ENCODE data around the gene KCNQ1. TPM values are rescaled to one million over a fixed set of nuclear protein-coding genes. Genes with fewer than 3 reads are reported as not detected.

KCNQ1 gene
- total RNA-seq, 3 donors from 2014 or later: 15.5 to 44.7 (median 37.4) TPM

DNA sequence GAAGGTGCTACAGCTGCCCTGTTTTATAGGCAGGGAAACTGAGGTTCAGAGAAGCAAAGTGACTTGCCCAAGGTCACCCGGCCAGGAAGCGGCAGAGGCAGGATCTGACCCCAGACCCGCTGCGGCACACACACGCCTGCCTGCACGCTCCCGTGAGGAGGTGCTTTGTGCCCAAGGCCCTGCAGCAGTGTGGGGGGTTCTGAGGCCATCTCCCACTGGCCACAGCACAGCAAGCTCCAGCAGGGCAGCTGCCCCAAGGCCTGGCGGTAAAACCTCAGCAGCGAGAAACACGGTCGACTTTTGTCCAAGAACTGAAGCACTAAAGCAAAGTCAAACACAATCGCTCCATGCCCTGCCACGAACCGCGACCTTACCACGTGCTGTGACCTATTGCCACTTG is 398.1 kb downstream of the KCNQ1 start:
- no peak for ATAC-seq
- no peak for DNase-seq
- Histone ChIP-seq H3K4me3 (no peak overlapping the region), H3K4me1 (ENCODE audit: low read depth) (no peaks in the 10 kb centered on the region), H3K9me3 (no peaks in the 10 kb centered on the region), H3K36me3 (ENCODE audit: low read depth) (no peaks in the 10 kb centered on the region)
- TF ChIP-seq, protein P1, sequence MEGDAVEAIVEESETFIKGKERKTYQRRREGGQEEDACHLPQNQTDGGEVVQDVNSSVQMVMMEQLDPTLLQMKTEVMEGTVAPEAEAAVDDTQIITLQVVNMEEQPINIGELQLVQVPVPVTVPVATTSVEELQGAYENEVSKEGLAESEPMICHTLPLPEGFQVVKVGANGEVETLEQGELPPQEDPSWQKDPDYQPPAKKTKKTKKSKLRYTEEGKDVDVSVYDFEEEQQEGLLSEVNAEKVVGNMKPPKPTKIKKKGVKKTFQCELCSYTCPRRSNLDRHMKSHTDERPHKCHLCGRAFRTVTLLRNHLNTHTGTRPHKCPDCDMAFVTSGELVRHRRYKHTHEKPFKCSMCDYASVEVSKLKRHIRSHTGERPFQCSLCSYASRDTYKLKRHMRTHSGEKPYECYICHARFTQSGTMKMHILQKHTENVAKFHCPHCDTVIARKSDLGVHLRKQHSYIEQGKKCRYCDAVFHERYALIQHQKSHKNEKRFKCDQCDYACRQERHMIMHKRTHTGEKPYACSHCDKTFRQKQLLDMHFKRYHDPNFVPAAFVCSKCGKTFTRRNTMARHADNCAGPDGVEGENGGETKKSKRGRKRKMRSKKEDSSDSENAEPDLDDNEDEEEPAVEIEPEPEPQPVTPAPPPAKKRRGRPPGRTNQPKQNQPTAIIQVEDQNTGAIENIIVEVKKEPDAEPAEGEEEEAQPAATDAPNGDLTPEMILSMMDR (IDR thresholded peaks at IDR 0.05): no peak
- intact Hi-C loops (cut with DNase I, micrococcal nuclease): no loop called here

DNA sequence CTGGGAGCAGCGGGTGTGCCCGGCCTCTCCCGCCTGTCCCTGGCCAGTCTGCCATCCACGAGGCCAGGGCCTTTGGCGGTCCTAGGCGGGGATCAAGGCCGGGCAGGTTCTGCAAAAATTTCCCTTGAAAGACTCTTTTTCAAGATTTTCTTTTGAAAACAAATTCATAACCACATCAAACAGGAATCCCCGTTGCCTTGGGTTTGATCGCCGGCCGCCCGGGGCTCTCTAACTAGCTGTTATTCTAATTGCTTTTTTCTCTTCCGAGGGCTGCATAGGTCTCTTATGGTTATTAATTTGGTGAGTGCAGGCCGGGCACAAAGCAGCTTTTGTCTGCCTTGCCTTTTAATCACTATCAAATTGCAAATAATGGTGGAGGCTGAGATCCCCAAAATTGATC is 398.7 kb downstream of the KCNQ1 start:
- DNase-seq (no peak), ATAC-seq (no peak)

DNA sequence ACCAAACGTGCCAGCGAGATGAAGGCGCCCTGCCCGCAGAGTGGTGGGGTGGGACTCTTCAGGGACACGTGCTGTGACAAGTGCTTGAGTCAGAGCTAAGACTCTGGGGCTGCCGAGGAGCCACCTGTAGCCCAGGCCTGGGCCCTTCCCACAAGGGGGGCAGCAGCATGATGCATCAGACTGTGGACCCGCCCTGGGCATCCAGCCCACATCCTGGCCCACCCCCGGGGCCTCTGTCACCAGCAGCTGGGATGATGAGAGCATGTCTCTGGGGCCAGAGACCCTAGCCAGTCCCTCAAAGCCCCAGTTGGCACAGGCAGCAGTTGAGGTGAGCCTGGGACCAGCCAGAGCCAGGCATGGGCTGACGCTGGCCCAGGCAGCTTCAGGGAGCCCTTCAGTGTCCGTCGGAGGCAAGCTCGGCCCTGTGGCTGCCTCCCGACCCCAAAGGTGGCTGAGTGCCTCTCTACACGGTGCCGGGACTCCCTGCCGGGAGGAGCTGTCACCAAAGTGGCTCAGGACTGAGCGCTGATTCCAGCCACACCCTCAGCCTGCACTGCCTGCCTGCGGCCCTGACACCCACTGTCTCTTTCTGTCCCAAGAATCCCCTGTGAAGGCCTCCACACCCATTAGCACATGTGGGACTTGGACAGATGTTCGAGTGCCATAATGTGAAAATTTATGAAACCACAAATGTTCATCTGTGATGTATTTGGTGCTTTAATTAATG is 399.5 kb downstream of the KCNQ1 start:
- Histone ChIP-seq H3K9me3 (no peaks in the 10 kb centered on the region), H3K4me3 (no peak overlapping the region), H3K4me1 (ENCODE audit: low read depth) (no peaks in the 10 kb centered on the region), H3K36me3 (ENCODE audit: low read depth) (no peaks in the 10 kb centered on the region)
- intact Hi-C loops (cut with DNase I, micrococcal nuclease): no loop called here
- TF ChIP-seq, protein P1 (IDR thresholded peaks at IDR 0.05): no peak
- no peak for DNase-seq
- no peak for ATAC-seq

More for the DNA sequence above, 398.7 kb downstream of the KCNQ1 start:
- H3K36me3 ChIP-seq (ENCODE audit: low read depth): no peaks in the 10 kb centered on the region
- H3K4me1 ChIP-seq (ENCODE audit: low read depth): no peaks in the 10 kb centered on the region
- intact Hi-C loops (cut with DNase I, micrococcal nuclease): no loop called here
- no peaks in the 10 kb centered on the region for H3K9me3 ChIP-seq
- TF ChIP-seq, protein P1 (IDR thresholded peaks at IDR 0.05): no peak
- no peak overlapping the region for H3K4me3 ChIP-seq

DNA sequence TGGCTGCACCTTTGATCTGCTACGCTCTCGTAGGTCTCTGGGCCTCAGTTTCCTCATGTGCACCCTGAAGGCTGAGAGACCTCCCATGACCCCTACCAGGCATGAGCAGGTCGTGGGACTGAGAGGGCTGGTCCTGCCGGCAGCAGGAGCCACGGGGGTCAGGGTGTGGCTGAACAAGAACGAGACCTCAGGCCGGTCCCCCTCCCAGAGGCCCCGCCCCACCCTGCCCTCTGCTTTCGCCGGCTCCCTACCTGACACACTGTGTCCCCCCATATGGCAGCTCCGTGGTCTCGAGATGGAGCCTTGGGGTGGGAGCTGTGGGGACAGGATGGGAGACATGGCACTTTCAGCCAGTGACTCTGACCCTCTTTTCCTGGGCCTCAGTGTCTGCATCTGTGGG is 400.2 kb downstream of the KCNQ1 start:
- no peaks in the 10 kb centered on the region for H3K4me1 ChIP-seq (ENCODE audit: low read depth)
- no peak overlapping the region for H3K4me3 ChIP-seq
- DNase-seq (no peak), ATAC-seq (no peak)
- H3K36me3 ChIP-seq (ENCODE audit: low read depth): no peaks in the 10 kb centered on the region
- TF ChIP-seq, protein P1 (IDR thresholded peaks at IDR 0.05): no peak
- intact Hi-C loops (cut with DNase I, micrococcal nuclease): no loop called here
- H3K9me3 ChIP-seq: no peaks in the 10 kb centered on the region

DNA sequence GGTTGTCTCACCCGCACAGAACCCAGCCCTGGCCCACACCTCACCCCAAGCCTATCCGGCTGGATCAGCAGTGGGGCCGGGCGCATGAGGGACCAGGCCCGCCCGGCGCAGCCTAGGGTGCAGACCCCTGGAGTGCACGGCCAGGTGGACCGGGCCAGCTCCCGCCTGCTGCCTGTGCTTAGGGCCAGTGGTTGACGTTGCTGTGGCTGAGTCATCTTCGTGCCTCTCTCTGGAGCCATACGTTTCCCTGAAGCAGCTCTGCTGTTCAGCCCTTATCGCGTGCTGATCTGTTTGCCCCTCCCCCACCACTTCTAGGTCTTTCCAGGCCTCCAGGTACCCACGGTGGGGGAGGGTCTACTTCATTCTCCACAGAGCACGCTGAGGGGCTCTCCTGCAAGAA is 401.2 kb downstream of the KCNQ1 start:
- H3K9me3 ChIP-seq: no peaks in the 10 kb centered on the region
- DNase-seq (no peak), ATAC-seq (no peak)
- TF ChIP-seq, protein P1 (IDR thresholded peaks at IDR 0.05): no peak
- no peaks in the 10 kb centered on the region for H3K36me3 ChIP-seq (ENCODE audit: low read depth)
- intact Hi-C loops (cut with DNase I, micrococcal nuclease): no loop called here
- H3K4me3 ChIP-seq: no peak overlapping the region
- H3K4me1 ChIP-seq (ENCODE audit: low read depth): no peaks in the 10 kb centered on the region
